Measurements from ENCODE around the gene OR51B4.

- TF ChIP-seq GATA2 (IDR thresholded peaks at IDR 0.05; ENCODE audit: low read depth, low read length) = no peak
- no peak for TF ChIP-seq GATA3 (IDR thresholded peaks at IDR 0.05; ENCODE audit: low read depth, low read length)
Measured at GRCh38 chr11:5286351-5286750, 15.4 kb downstream of the OR51B4 start.

All from SH-SY5Y (cell line).